Measurements from ENCODE around the gene ZDHHC4.
"Not testable (repeated sequence)": the region's sequence is repeated elsewhere in the genome, so short reads cannot be mapped to it uniquely, and the experiment has no call there.

The ZDHHC4 gene

DNA sequence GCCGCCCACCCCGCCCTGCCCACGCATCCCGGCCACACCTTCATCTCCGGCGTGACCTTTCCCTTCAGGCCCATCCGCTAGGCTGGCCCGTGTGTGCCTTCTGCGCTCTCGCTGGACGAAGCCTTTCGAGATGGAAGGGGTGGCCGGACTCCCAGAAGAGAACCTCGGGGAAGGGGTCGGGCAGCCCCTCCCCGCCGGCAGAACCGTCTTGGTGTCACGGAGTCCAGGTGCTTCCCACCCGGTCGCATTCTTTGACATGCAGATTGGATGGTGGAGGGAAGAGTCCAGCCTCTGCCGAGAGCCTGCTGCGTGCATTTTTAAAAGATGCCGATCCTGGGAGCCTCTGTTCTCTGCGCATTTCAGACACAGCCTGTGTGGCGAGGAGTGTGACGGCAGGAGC is 30.8 kb downstream of the ZDHHC4 start:
- no peak for DNase-seq

DNA sequence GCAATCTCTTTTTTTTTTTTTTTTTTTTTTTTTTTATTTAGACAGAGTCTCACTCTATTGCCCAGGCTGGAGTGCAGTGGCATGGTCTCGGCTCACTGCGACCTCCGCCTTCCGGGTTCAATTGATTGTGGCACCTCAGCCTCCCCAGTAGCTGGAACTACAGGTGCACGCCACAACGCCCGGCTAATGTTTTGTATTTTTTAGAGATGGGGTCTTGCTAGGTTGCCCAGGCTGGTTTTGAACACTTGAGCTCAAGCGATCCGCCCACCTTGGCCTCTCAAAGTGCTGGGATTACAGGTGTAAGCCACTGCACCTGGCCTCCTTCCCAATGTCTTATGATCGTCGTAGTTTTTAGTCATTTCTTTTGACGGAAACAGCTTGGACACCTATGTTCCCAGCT is 31.5 kb downstream of the ZDHHC4 start:
- DNase-seq = no peak

DNA sequence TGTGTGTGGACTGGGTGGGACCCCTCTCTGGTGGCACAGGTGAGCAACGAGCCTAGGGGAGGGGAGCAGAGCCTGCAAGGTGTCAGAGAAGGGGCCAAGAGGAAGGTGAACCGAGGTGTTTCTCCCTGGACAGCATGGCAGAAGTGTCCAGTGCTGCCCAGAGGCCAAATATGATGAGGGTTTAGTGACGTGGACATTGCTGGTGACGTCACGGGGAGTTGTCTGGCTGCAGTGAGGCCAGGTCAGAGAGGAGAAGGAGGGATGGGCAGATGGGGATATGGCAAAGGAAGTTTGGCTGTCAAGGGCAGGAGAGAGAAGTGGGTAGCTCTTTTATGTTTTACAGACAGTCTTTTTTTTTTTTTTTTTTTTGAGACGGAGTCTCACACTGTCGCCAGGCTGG is 35.6 kb downstream of the ZDHHC4 start:
- DNase-seq = no peak

DNA sequence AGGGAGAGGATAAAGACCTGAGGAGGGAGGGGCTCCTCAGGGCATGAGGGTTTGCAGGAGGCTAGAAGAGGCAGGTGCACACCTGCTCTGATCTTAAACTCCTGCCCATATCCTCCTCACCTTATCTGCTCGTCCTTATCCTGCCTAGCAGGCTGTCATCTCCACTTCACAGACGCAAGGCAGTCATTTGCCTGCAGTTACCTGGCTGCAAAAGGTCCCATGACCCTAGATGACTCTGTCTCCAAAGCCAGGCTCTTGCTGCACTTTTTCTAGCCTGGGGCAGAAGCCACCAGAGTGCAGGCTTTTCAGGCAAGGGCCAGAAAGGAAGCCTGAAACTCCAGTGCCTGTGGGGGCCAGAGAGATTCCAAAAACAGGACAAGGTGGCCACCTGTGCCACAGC is 36.5 kb downstream of the ZDHHC4 start:
- no peak for DNase-seq

DNA sequence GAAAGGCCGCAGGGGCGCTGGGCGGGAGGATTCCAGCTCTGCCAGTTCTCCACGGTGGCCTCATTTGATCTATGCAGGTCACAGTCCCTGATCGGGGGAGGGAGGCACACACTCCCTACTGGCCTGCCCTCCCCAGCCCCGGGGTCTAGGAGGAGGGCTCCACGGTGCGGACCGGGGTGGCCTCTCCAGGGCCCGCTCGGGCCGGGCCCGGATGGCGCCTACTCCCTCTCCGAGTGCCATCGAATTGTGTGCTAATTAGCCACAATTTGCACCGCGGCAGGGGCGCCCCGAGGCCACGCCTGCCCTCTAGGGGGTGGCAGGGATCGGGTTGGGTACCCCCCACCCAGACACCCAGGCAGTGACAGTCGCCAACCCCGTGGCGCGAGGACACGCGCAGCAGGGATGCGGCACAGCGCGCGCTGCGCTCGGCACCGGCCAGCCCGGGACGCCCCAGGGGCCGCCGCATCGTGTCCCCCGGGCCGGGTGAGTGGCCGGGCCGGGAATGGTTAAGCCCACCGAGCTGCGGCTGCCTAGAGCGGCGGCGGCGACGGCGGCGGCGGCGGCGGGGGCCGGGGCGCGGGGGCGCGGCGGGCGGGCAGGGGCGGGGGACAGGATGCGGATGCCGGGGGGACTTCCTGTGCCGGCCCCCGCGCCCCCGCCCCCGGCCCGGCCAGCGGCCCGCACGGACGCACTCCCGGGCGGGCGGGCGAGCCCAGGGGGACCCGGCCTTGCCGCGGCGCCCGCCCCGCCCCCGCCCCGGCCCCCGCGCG is 37.9 kb downstream of the ZDHHC4 start, which contains the start of gene ZNF853:
TSS of gene ZNF853 (plus strand) at position 658 of the 770 bp plus-strand sequence. CDS start 565 bp downstream, outside the sequence.
- no peak for DNase-seq

DNA sequence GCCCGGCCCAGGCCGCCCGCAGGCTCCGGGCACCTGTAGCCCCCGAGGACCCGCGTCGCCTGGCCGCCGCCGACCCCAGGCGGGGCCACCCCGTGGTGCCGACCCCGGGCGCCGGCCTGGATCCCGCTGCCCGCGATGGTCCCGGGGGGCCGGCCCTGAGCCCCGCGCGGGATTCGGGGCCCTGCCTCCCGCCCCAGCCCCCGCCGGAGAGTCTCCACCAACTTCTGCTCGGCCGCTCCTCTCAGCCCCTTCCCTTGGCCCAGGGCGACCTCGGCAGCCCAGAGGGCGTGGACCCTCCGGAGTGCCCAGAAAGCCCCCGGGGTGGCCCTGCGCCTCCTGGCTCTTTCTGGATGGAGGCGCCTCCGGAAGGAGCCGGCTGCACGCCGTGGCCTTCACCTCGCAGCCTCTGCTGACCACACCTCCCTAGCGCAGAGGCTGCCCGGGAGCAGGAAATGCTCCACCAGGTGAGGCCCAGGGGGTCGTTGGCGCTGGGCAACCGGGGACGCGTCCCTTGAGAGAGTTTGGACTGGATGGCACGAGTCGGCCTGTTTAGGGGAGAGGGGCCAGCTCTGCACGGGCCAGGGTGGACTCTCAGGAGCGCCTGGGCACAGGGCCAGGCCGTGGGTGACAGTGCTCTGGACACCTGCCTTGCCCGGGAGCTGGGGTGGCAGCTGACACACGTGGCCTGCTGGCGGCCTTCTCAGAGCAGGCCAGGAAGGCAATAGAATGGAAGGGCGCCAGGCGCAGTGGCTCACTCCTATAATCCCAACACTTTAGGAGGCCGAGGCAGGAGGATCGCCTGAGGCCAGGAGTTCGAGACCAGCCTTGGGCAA is 38.7 kb downstream of the ZDHHC4 start:
- DNase-seq = no peak

DNA sequence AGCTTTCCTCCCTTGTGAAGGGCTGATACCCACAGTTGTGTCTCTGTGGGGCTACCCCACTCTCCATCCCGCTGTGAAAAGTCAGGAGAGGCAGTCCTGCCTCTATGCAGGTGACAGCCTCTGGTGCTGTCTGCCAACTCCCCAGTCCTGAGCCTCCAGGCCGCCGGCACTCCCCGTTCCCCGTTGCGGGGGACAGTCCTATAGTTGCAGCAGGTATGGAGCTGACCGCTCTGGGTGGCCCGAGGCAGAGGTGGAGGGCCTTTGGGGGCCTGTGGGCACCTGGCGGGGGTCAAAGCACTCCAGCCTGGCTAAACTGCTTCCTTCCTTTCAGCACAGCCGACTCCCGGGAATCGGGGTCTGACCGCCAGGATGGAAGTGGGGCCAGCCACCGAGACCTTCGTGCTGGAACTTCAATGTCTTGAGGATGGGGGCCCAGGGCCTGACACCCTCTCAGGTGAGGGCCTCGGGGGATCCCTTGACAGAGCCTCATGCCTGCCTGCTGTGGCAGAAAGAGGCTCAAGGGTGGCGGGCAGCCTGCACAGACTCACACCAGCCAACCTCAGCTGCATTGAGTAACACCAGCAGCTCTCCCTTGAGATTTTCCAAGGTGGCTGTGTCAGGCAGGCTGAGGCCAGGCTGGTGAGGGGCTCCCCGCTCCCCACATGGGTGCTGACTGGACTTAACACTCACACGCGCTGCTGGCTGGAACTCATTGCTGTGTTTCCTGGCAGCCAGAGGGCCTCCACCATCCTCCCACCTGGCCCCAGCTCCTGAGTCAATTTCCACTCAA is 39.8 kb downstream of the ZDHHC4 start:
- DNase-seq = no peak

DNA sequence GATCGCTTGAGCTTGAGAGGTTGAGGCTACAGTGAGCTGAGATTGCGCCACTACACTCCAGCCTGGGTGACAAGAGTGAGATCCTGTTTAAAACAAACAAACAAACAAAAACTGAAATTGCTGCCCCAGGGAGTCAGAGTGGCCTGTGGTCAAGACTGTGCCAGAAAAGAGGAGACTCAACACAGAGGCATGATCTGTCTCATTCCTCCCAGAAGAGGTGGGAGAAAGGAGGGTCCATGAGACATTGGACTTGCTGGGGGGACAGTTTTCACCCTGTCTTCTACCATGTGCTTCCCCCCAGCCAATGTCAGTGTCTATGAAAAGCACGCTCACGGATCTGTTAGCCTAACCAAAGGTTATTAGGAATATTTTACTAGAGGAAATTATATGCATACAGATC is 41.4 kb downstream of the ZDHHC4 start:
- no peak for DNase-seq

DNA sequence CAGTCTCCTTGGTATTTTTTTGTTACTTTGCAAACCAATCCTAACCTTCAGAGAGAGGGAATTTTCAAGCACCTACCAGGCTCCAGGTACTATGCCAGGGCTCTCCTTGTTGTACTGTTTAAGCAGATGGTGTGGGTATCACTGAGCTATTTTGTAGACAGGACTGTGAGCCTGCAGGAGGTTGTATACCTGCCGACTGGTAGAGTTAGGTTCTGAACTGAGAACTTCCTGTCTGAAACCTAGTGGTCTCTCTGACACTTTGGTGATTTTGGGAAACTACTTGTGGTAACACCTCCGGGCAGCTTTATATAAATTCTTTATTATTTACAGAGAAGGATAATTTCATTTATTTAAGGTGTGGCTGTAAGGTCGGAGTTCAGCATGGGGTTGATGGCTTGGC is 42.7 kb downstream of the ZDHHC4 start:
- no peak for DNase-seq

DNA sequence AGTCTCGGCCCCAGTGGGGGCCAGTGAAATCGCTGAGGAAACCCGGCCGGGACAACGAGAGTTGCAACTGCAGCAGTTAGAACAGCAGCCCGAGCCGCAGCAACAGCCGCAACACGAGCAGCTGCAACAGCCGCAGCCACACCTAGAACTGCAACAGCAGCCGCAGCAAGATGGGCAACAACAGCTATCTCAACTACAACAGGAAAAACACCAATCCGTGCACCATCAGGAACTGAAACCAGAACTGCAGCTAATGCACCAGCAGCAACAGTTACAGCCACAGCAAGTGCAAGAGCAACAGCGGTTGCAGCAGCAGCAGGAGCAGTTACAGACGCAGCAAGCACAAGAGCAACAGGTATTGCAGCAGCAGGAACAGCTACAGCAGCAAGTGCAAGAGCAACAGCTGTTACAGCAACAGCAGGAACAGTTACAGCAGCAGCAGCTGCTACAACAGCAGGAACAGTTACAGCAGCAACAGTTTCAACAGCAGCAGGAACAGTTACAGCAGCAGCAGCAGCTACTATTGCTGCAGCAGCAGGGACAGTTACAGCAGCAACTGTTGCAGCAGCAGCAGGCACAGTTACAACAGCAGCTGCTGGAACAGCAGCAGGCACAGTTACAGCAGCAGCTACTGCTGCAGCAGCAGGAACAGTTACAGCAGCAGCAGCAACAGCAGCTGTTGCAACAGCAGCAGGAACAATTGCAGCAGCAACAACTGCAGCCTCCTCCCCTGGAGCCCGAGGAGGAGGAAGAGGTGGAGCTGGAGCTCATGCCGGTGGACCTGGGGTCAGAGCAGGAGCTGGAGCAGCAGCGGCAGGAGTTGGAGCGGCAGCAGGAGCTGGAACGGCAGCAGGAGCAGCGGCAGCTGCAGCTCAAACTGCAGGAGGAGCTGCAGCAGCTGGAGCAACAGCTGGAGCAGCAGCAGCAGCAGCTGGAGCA is 44.2 kb downstream of the ZDHHC4 start:
- no peak for DNase-seq

DNA sequence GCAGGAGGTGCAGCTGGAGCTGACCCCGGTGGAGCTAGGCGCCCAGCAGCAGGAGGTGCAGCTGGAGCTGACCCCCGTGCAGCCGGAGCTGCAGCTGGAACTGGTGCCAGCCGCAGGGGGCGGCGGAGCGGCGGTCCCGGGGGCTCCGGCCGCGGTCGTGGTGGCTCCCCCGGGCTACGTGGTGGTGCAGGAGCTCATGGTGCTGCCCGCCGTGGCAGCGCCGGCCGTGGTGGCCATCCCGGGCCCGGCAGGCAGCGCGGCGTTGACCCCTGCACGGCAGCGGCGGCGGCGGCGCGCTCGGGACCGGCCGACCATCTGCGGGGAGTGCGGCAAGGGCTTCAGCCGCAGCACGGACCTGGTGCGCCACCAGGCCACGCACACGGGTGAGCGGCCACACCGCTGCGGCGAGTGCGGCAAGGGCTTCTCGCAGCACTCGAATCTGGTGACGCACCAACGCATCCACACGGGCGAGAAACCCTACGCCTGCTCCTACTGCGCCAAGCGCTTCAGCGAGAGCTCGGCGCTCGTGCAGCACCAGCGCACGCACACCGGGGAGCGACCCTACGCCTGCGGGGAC is 45.0 kb downstream of the ZDHHC4 start:
- no peak for DNase-seq

DNA sequence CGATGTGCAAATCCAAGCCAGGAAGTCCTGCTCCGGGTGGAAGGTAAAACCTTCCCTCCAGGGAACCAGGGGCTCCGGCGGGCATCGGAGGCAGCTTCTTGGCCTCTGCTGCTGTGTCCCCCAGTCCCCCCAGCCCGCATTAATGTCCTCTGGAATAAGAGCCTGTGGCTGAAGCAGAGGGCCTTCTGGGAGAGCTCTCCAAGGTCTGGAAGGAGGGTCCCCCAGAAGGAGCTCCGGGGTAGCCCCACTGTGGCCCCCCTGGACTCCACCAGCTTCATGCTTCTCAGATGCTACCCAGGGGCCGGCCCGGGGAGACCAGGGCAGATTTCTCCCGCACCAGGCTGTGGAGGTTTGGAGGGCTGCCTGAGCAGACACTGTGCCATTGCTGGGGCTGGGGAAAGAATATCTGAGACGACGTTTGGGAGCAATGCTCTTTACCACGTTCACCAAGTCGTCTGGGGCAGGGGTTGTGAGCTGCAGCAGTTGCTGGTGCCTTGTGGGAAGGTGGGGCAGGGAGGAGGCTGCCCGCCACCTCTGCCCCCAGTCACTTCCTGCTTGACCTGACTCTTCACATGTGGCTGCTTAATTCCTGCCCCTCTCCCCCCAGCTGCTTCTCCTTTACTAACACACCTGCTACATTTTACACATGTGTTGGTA is 46.5 kb downstream of the ZDHHC4 start:
- no peak for DNase-seq

DNA sequence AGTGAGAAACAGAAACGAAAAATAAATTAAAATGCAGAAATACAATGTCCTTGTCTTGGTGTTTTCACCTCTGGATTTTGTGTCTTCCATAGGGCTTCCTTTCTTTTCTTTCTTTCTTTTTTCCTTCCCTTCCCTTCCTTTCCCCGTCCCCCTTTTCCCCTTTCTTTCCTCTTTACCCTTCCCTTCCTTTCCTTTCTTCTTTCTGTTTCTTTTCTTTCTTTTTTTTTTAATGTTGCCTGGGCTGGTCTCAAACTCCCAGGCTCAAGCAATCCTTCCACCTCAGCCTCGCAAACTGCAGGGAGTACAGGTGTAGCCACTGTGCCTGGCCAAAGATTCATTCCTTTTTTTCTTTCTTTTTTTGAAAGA is 47.0 kb downstream of the ZDHHC4 start:
- no peak for DNase-seq

DNA sequence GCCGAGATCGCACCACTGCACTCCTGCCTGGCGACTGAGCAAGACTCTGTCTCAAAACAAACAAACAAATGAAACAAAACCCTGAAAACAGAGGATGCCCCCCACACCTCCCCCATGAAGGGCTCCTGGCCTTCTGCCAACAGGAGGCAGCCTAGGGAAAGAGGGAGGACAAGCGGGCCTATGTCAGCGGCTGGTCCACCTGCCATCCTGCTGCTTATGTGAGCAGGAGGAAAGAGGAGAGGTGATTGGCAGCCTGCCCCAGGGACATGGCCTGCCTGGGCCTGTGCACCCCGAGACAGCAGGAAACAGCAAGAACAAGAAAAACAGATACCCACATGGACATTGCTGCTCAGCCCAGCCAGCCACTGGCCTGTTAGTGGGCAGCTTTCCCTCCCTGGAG is 50.8 kb downstream of the ZDHHC4 start:
- no peak for DNase-seq

DNA sequence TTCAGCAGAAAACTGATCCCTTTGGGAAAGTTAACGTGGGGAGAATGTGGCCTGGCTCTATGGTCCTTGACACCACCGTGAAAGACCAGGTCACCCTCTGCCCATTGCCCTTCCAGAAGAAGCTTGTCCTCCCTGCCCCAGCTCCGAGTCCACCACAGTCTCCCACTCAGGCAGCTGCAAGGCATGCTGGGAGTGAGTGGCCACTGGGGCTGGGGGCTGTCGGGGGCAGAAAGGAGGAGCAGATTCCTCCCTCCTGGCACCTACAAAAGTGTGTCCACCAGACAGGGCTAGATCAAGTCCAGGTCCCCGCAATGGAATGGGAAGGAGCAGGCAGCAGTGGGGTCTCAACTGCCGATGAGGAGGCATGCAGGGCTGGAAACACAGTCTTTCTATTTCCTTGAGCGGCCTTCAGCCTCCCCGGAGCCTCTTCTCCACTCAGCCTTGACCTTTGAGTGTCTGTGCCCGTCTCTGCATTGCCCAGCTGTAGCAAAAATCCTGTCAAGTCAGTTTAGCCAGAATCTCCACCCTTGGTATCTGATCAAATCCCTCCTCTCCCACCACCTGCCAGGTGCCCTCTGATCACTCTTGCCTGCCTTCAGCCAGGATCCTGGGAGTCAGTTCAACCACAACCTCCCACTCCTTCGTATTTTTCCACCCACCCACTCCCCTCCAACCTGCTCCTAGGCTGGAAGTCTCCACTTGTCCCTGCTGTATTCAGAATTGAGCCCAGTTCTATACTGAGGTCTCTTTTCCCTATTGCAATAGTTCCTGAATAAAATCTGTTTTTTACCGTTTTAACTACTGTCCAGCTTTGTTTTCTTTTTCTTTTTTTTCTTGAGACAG is 53.0 kb downstream of the ZDHHC4 start:
- DNase-seq = no peak

DNA sequence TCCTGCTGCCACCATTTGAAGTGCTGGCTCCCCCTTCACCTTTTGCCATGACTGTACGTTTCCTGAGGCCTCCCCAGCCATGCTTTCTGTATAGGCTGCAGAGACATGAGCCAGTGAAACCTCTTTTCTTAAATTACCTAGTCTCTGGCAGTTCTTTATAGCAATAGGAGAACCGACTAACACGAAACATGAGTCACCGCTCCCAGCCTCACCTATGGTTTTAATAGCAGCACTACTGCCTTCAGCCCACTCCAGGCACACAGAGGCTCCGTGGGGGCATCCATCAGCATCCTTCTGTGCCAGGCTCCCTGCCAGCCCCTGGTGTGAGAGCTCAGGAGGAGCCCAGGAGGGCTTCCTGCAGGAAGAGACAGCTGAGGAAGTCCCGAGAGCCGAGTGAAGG is 54.4 kb downstream of the ZDHHC4 start:
- no peak for DNase-seq

DNA sequence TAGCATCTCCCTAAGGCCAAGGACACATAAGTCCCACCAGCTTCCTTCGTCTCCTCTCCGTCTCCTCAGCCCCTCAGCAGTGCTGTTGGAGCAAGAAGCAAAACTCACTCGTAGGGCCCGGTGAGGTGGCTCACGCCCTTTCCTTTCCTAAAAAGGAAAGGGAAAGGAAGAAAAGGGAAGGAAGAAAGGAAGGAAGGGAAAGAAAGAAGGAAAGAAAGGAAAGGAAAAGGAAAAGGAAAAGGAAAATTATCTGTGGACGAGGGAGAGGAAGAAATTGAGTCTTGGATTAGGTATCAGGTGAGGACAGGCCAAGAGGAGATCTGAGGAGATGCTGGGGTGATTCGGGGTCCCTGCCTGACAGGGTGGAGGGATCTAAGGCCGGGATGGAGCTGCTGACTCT is 56.8 kb downstream of the ZDHHC4 start:
- no peak for DNase-seq

DNA sequence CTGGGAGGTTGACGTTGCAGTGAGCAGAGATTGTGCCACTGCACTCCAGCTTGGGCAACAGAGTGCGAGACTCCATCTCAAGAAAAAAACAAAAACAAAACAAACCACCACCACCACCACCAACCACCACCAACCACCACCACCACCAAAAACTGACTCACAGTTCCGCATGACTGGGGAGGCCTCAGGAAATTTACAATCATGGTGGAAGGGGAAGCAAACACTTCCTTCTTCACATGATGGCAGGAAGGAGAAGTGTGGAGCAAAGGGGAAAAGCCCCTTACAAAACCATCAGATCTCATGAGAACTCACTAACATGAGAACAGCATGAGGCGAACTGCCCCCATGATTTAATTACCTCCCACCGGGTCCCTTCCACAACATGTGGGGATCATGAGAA is 57.7 kb downstream of the ZDHHC4 start:
- not testable (repeated sequence) for DNase-seq

DNA sequence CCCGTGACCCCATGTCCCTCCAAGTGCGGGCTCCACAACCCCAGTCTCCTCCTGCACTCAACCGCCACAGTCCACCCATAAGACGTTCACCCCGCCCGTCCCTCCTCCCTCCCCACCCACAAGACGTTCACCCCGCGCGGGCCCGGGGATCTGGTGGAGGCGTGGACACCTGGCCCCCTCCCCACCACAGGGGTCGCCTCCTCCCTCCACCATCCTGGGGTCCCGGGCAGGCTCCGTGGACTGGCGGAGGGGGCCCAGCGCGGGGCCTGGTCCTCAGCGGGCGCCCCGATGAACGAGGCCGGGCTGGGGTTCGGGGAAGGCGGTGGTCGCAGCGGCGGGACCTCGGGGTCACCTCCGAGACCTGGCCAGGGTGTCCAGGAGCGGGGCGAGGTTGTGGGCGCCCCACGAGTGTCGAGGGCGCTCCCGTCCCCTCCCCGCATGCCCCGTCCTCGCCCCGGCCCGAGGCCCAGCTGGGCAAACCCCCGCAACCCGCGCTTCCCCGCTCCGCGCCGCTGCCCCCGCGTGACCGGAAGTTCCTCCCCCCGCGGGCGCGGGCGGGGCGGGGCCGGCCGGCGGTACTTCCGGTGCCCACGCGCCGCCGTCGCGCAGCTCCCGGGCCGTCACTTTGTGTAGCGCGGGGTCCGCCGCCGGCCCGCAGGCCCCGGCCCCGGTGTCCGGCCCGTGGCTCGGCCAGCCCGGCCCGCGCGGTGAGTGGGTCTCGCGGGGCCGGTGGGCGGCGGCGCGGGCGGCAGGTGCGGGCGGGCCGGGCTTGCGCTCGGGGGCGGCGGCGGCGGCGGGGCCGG is 59.7 kb downstream of the ZDHHC4 start, which contains the start of gene ZNF316:
TSS of gene ZNF316 (plus strand) at position 578 of the 803 bp plus-strand sequence. CDS start 5,092 bp downstream, outside the sequence.
- DNase-seq = peak; percentile 67

Data from stimulated activated CD4-positive, alpha-beta T cell treated with anti-CD3 and anti-CD28 coated beads, Interleukin-12 subunit alpha, Interleukin-12 subunit beta, amount 100 ng/mL, for 4 hours (primary cell).